Neural cell (in vitro differentiated cells): ENCODE measurements around the gene MYO7B. TPM values are rescaled to one million over a fixed set of nuclear protein-coding genes. Genes with fewer than 3 reads are reported as not detected.

ENCODE experiments used
- H2AFZ ChIP-seq: fragments of 200-600, 300-800 bp; sonication (generic), shearing (Covaris generic); 2 replicates; pipeline ENCODE4 v1.6.0; 2014; ENCODE audit warnings: low read depth, mild to moderate bottlenecking, antibody characterized with exemption, low read length, moderate library complexity
- H3F3A ChIP-seq: fragments of 200-600 bp; shearing (Covaris generic); 2 replicates; pipeline ENCODE4 v1.6.1; 2016; ENCODE audit warnings: mild to moderate bottlenecking, moderate library complexity, mixed read lengths, antibody characterized with exemption, low read length; ENCODE audit not compliant: insufficient read depth, poor library complexity, severe bottlenecking
- H3K27ac ChIP-seq: fragments of 200-600, 300-800 bp; sonication (generic), shearing (Covaris generic); 2 replicates; pipeline ENCODE4 v1.5.1; 2014; ENCODE audit warnings: mild to moderate bottlenecking, low read length, moderate library complexity
- H3K27me3 ChIP-seq: fragments of 300-800, 200-600 bp; sonication (generic), shearing (Covaris generic); 2 replicates; pipeline ENCODE4 v1.6.0; 2014; ENCODE audit warnings: mild to moderate bottlenecking, low read depth, low read length, moderate library complexity; ENCODE audit not compliant: insufficient read depth
- H3K36me3 ChIP-seq: fragments of 300-800, 200-600 bp; sonication (generic), shearing (Covaris generic); 2 replicates; pipeline ENCODE4 v1.5.1; 2014; ENCODE audit warnings: mild to moderate bottlenecking, antibody characterized with exemption, low read length, moderate library complexity; ENCODE audit not compliant: insufficient read depth
- H3K4me2 ChIP-seq: fragments of 300-800, 200-600 bp; sonication (generic), shearing (Covaris generic); 2 replicates; pipeline ENCODE4 v1.6.0; 2014; ENCODE audit warnings: mild to moderate bottlenecking, low read length
- H3K4me3 ChIP-seq: fragments of 300-800, 200-600 bp; sonication (generic), shearing (Covaris generic); 2 replicates; pipeline ENCODE4 v1.5.1; 2014; ENCODE audit warnings: mild to moderate bottlenecking, low read length, moderate library complexity
- H3K79me2 ChIP-seq: fragments of 200-600 bp; shearing (Covaris generic); replicated peaks from 2 replicates; pipeline ENCODE4 v1.6.0; 2014; ENCODE audit warnings: mild to moderate bottlenecking, low read length, moderate library complexity; ENCODE audit not compliant: insufficient read depth
- H3K9ac ChIP-seq: fragments of 300-800, 200-600 bp; sonication (generic), shearing (Covaris generic); 2 replicates; pipeline ENCODE4 v1.6.1; 2016; ENCODE audit warnings: mild to moderate bottlenecking, low read length, mixed read lengths
- H3K9me2 ChIP-seq: fragments of 200-600 bp; shearing (Covaris generic); 2 replicates; pipeline ENCODE4 v1.6.1; 2016; ENCODE audit warnings: mild to moderate bottlenecking, low read length, mixed read lengths; ENCODE audit not compliant: insufficient read depth
- H3K9me3 ChIP-seq: fragments of 200-600, 300-800 bp; sonication (generic), shearing (Covaris generic); 2 replicates; pipeline ENCODE4 v1.6.1; 2016; ENCODE audit warnings: mild to moderate bottlenecking, mixed run types, low read length, moderate library complexity, mixed read lengths
- H4K20me1 ChIP-seq: fragments of 200-600 bp; shearing (Covaris generic); 2 replicates; pipeline ENCODE4 v1.6.1; 2016; ENCODE audit warnings: mild to moderate bottlenecking, mixed run types; ENCODE audit not compliant: insufficient read depth
- EP300 ChIP-seq: fragments of 450-650 bp; conservative IDR thresholded peaks from 2 replicates; pipeline ENCODE4 v1.6.1; 2014; ENCODE audit warnings: antibody characterized with exemption, mild to moderate bottlenecking, moderate library complexity; ENCODE audit not compliant: poor library complexity, severe bottlenecking
- EZH2 ChIP-seq: fragments of 200-600, 300-800 bp; shearing (Covaris generic), sonication (generic); IDR thresholded peaks from 2 replicates; pipeline ENCODE4 v1.6.1; 2014; ENCODE audit warnings: antibody characterized with exemption, low read length, borderline replicate concordance, mild to moderate bottlenecking; ENCODE audit not compliant: insufficient read depth, poor library complexity, severe bottlenecking
- MXI1 ChIP-seq: fragments of 450-650 bp; conservative IDR thresholded peaks from 2 replicates; pipeline ENCODE4 v1.6.1; 2014; ENCODE audit warnings: antibody characterized with exemption, mild to moderate bottlenecking; ENCODE audit not compliant: poor library complexity, severe bottlenecking
- POLR2AphosphoS5 ChIP-seq: IDR thresholded peaks from 2 replicates; pipeline ENCODE4 v1.6.1; 2012
- RAD21 ChIP-seq: fragments of 450-650 bp; conservative IDR thresholded peaks from 2 replicates; pipeline ENCODE4 v1.6.1; 2014; ENCODE audit warnings: antibody characterized with exemption, mild to moderate bottlenecking, moderate library complexity
- REST ChIP-seq: IDR thresholded peaks from 2 replicates; pipeline ENCODE4 v1.6.1; 2012; ENCODE audit warnings: borderline replicate concordance
- SMC3 ChIP-seq: fragments of 450-650 bp; conservative IDR thresholded peaks from 2 replicates; pipeline ENCODE4 v1.6.1; 2014; ENCODE audit warnings: antibody characterized with exemption, mild to moderate bottlenecking, moderate library complexity; ENCODE audit not compliant: poor library complexity
- TAF1 ChIP-seq: IDR thresholded peaks from 2 replicates; pipeline ENCODE4 v1.6.1; 2012; ENCODE audit warnings: low read depth
- polyA plus RNA-seq: library from polyadenylated mRNA; depleted of rRNA; stranded (reverse); fragments of >200 nt; gene quantifications from 2 replicates; pipeline ENCODE4 v1.2.3, GENCODE V29; 2014
- TF ChIP-seq, protein P1 (sequence below): fragments of 450-650 bp; IDR thresholded peaks from 2 replicates; pipeline ENCODE4 v1.5.1; 2014; ENCODE audit warnings: antibody characterized with exemption, mild to moderate bottlenecking, moderate library complexity; ENCODE audit not compliant: poor library complexity, severe bottlenecking

The MYO7B gene
- polyA plus RNA-seq, 1 donor from 2014 or later, result 0.16 TPM

DNA sequence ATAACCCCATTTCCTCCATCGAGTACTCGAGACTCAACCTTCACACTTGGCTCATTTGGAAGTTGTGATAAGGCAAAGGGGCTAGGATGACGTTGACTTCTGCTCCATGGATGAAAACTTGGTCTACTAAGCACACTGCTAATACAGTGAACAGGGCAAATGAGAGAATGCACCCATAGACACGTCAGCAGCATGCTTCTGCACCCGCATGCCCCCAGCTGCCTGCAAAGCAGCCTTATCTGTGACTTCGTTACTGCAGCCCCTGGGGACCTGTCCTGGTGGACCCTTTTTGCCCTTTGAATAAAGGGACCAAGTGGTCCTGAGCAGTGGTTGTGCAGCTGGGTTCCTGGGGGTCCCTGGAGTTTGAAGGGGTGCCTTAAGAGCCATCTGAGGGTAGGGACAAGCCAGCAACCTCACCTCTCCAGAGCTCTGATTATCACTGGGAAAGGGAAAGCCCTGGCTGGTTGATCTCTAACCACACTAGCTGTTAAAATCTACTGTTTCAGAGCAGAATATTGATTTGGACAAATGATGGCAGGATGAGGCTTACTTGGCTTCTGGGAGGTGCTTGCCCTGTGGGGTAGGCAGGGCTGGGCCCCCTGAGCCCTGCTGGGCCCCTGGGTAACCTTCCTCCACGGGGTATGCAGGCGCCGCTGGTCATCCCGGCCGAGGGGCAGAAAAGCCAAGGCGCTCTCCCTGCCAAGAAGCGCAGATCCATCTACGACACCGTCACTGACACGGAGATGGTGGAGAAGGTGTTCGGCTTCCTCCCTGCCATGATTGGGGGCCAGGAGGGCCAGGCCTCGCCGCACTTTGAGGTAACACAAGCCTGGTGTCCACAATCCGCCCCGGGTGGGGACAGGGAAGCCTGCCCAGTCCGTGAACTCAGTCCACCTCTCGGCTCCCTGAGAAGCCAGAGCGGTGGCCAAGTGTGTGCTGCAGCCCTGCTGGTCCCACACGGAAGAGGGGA is 72.9 kb downstream of the MYO7B start:
- Histone ChIP-seq H3K4me3 (no peak overlapping the region), H3K36me3 (no peaks in the 10 kb centered on the region), H4K20me1 (no peaks in the 10 kb centered on the region), H3K9ac (no peak overlapping the region), H3K9me3 (peaks cover 2% of the 10 kb centered on the region), H2AFZ (no peak overlapping the region), H3K79me2 (no peaks in the 10 kb centered on the region), H3K27me3 (no peaks in the 10 kb centered on the region), H3K4me2 (no peak overlapping the region), H3F3A (no peaks in the 10 kb centered on the region), H3K27ac (no peak overlapping the region), H3K9me2 (no peaks in the 10 kb centered on the region)
- TF ChIP-seq POLR2AphosphoS5, result no peak
- TF ChIP-seq EZH2, result no peak
- TF ChIP-seq RAD21, result no peak
- TF ChIP-seq, protein P1, sequence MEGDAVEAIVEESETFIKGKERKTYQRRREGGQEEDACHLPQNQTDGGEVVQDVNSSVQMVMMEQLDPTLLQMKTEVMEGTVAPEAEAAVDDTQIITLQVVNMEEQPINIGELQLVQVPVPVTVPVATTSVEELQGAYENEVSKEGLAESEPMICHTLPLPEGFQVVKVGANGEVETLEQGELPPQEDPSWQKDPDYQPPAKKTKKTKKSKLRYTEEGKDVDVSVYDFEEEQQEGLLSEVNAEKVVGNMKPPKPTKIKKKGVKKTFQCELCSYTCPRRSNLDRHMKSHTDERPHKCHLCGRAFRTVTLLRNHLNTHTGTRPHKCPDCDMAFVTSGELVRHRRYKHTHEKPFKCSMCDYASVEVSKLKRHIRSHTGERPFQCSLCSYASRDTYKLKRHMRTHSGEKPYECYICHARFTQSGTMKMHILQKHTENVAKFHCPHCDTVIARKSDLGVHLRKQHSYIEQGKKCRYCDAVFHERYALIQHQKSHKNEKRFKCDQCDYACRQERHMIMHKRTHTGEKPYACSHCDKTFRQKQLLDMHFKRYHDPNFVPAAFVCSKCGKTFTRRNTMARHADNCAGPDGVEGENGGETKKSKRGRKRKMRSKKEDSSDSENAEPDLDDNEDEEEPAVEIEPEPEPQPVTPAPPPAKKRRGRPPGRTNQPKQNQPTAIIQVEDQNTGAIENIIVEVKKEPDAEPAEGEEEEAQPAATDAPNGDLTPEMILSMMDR, result no peak
- no peak for TF ChIP-seq EP300
- TF ChIP-seq TAF1, result no peak

- no peaks in the 10 kb centered on the region for H3K36me3 ChIP-seq
- H2AFZ ChIP-seq, result no peak overlapping the region
- no peak overlapping the region for H3K27ac ChIP-seq
- H3K4me2 ChIP-seq, result no peak overlapping the region
- H3K9me2 ChIP-seq, result no peaks in the 10 kb centered on the region
- no peaks in the 10 kb centered on the region for H3F3A ChIP-seq
- H4K20me1 ChIP-seq, result no peaks in the 10 kb centered on the region
- no peak overlapping the region for H3K9ac ChIP-seq
- H3K27me3 ChIP-seq, result no peaks in the 10 kb centered on the region
- H3K9me3 ChIP-seq, result no peaks in the 10 kb centered on the region
- no peaks in the 10 kb centered on the region for H3K79me2 ChIP-seq
- no peak overlapping the region for H3K4me3 ChIP-seq
- TF ChIP-seq, protein P1, result no peak
- TF ChIP-seq REST (no peak), TAF1 (no peak), EZH2 (no peak), RAD21 (no peak), EP300 (no peak), MXI1 (no peak), SMC3 (no peak), POLR2AphosphoS5 (no peak)
Measured at GRCh38 chr2:127609031-127609751, 73.7 kb downstream of the MYO7B start.
